Activated CD8-positive, alpha-beta T cell treated with anti-CD3 and anti-CD28 coated beads for 36 hours (primary cell): ENCODE data around the gene SIPA1L2. TPM values are rescaled to one million over a fixed set of nuclear protein-coding genes. Genes with fewer than 3 reads are reported as not detected.

Experiments
- ATAC-seq: fragments of 200-7000 bp; cut with Tn5 transposase; one replicate; pipeline ENCODE4 v1.10.0; 2021; ENCODE audit warnings: mild to moderate bottlenecking, moderate library complexity
- CTCF ChIA-PET: fragments of 350-600 bp; sonication (Branson Sonifier 250); formaldehyde crosslinking; loops from one replicate; lab custom pipeline; 2021; ENCODE audit warnings: antibody characterized with exemption; lab: Charles Lee
- POLR2A ChIA-PET: fragments of 350-600 bp; sonication (Branson Sonifier 250); formaldehyde crosslinking; loops from one replicate; lab custom pipeline; 2021; ENCODE audit warnings: antibody characterized with exemption; lab: Charles Lee
- DNase-seq: peaks from one replicate; pipeline ENCODE4 v3.0.0-alpha.2; 2020
- H3K27ac Mint-ChIP-seq: one replicate; pipeline ENCODE4 v1.8.0; 2021; ENCODE audit warnings: mild to moderate bottlenecking, mixed read lengths
- H3K27me3 Mint-ChIP-seq: one replicate; pipeline ENCODE4 v1.8.0; 2021; ENCODE audit warnings: mixed read lengths
- H3K36me3 Mint-ChIP-seq: one replicate; pipeline ENCODE4 v1.8.0; 2021; ENCODE audit warnings: low read depth, mixed read lengths
- H3K4me1 Mint-ChIP-seq: one replicate; pipeline ENCODE4 v1.8.0; 2021; ENCODE audit warnings: low read depth, mixed read lengths
- H3K4me3 Mint-ChIP-seq: one replicate; pipeline ENCODE4 v1.8.0; 2021; ENCODE audit warnings: mild to moderate bottlenecking, moderate library complexity, mixed read lengths
- H3K9me3 Mint-ChIP-seq: one replicate; pipeline ENCODE4 v1.8.0; 2021; ENCODE audit warnings: mixed read lengths
- CTCF ChIP-seq: fragments of 200-600 bp; IDR thresholded peaks from one replicate; pipeline ENCODE4 v1.8.0; 2022; ENCODE audit warnings: antibody characterized with exemption, mild to moderate bottlenecking
- intact Hi-C: fragments of 100-400 bp; cut with micrococcal nuclease; formaldehyde crosslinking; loops from one replicate; pipeline ENCODE4 v1.10.0; 2022
- total RNA-seq, 2 experiments: library from RNA; stranded (reverse); gene quantifications; one replicate each; pipeline ENCODE4 v1.2.3, GENCODE V29; 2021

Gene SIPA1L2
- total RNA-seq, 2 experiments from 2014 or later, result 1.7 TPM

GRCh38 chr1:232625319-232625868 is 4.5 kb downstream of the SIPA1L2 start:
- ATAC-seq (no peak), DNase-seq (no peak)
- intact Hi-C loops, result loop anchor here (10.0 kb wide), 1 partner anchor 761 kb away; no protein-coding TSS in a partner anchor
- POLR2A ChIA-PET, result no interaction called here
- CTCF ChIA-PET, result interaction anchor here (0.7 to 2.5 kb wide), 2 partner anchors 8 to 26 kb away, joined by 3 to 10 read pairs; no protein-coding TSS in a partner anchor
- Mint-ChIP-seq H3K27ac (no peak overlapping the region), H3K4me3 (no peak overlapping the region), H3K27me3 (peaks cover 15% of the 10 kb centered on the region), H3K9me3 (no peaks in the 10 kb centered on the region), H3K36me3 (no peaks in the 10 kb centered on the region), H3K4me1 (peaks cover 20% of the 10 kb centered on the region)
- TF ChIP-seq CTCF, result no peak

DNA sequence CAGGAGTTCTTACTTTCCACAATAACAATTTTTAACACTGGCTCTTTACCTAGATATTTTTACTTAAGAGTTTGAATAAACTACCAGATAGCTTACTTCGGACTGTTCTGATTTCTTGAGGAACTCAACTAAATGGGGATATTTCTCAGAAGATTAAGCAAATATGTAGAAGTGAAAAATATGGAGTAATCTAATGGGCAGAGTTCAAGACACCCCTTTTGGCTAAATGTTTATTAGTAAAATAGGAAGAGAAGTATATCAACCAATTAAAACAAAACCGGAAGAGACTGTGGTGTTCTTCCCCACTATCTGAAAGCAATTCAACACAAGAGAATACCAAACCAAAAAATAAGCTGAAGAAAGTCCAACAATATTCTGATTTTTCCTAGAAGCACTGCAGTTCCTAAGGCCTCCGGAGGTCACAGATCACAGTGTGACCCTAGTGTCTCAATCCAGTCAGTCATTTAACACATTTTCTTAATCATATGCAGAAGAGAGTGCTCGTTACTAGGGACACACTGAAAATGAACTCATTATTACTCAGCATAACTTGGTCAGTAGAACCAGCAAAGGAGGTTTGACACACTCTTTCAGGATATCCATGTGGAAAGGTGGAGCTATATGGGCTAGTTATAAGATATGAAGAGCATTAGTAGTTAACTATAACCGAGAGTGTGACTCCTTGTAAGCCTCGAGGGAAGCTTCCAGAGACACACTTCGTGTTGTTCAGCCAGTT is 5.2 kb downstream of the SIPA1L2 start:
- Mint-ChIP-seq H3K27me3 (peaks cover 16% of the 10 kb centered on the region), H3K36me3 (no peaks in the 10 kb centered on the region), H3K9me3 (no peaks in the 10 kb centered on the region), H3K4me1 (peaks cover 20% of the 10 kb centered on the region), H3K27ac (no peak overlapping the region), H3K4me3 (no peak overlapping the region)
- no peak for TF ChIP-seq CTCF
- CTCF ChIA-PET, result interaction anchor here (0.7 kb wide), 1 partner anchor 8 kb away, joined by 3 read pairs; no protein-coding TSS in a partner anchor
- DNase-seq, result no peak
- POLR2A ChIA-PET, result no interaction called here
- ATAC-seq, result no peak
- intact Hi-C loops, result loop anchor here (10.0 kb wide), 1 partner anchor 760 kb away; no protein-coding TSS in a partner anchor

- intact Hi-C loops, result loop anchor here (10.0 kb wide), 1 partner anchor 758 kb away; no protein-coding TSS in a partner anchor
- CTCF ChIA-PET, result no interaction called here
- POLR2A ChIA-PET, result no interaction called here
- TF ChIP-seq CTCF, result no peak
- DNase-seq, result no peak
- H3K27me3 Mint-ChIP-seq, result peaks cover 4% of the 10 kb centered on the region
- peaks cover 10% of the 10 kb centered on the region for H3K4me1 Mint-ChIP-seq
- H3K9me3 Mint-ChIP-seq, result no peaks in the 10 kb centered on the region
- H3K36me3 Mint-ChIP-seq, result no peaks in the 10 kb centered on the region
- no peak for ATAC-seq
- H3K4me3 Mint-ChIP-seq, result no peak overlapping the region
- no peak overlapping the region for H3K27ac Mint-ChIP-seq
Measured at GRCh38 chr1:232622981-232623380, 7.0 kb downstream of the SIPA1L2 start.

DNA sequence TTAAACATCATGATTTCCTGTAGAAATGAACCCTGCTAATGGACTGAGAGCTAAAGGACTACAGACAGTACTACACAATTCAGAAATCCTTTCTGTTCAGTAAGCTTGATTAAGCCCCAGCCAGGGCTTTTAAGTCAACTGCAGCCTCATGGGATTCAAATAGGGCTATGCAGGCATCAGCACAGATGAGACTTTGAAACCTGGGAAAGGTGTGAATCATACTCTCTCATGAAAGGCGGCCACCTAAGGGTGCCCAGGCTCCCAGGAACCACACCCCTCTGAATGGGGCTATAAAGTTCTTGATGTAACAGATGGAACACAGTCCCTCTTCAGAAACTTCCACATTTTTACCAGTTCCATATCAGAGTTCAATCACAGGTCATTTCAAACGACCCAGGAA is 7.6 kb downstream of the SIPA1L2 start:
- intact Hi-C loops, result loop anchor here (10.0 kb wide), 1 partner anchor 758 kb away; no protein-coding TSS in a partner anchor
- H3K4me3 Mint-ChIP-seq, result no peak overlapping the region
- no peak for TF ChIP-seq CTCF
- H3K4me1 Mint-ChIP-seq, result peaks cover 5% of the 10 kb centered on the region
- DNase-seq (no peak), ATAC-seq (no peak)
- H3K9me3 Mint-ChIP-seq, result no peaks in the 10 kb centered on the region
- POLR2A ChIA-PET, result no interaction called here
- H3K27me3 Mint-ChIP-seq, result peaks cover 2% of the 10 kb centered on the region
- H3K36me3 Mint-ChIP-seq, result no peaks in the 10 kb centered on the region
- CTCF ChIA-PET, result no interaction called here
- no peak overlapping the region for H3K27ac Mint-ChIP-seq

- ChIA-PET CTCF (interaction anchor here (1.2 kb wide), 1 partner anchor 10 kb away, joined by 6 read pairs; the partner anchor contains the start of gene SIPA1L2), POLR2A (no interaction called here)
- intact Hi-C loops, result loop anchor here (10.0 kb wide), 1 partner anchor 756 kb away; no protein-coding TSS in a partner anchor
Measured at GRCh38 chr1:232621050-232621449, 8.9 kb downstream of the SIPA1L2 start.

More at GRCh38 chr1:232621050-232621449, 8.9 kb downstream of the SIPA1L2 start:
- Mint-ChIP-seq H3K27ac (no peak overlapping the region), H3K9me3 (no peaks in the 10 kb centered on the region), H3K4me1 (peaks cover 4% of the 10 kb centered on the region), H3K36me3 (no peaks in the 10 kb centered on the region), H3K27me3 (peaks cover 2% of the 10 kb centered on the region), H3K4me3 (no peak overlapping the region)
- DNase-seq (no peak), ATAC-seq (no peak)
- no peak for TF ChIP-seq CTCF
